Gastrocnemius medialis (tissue), 4 donors: ENCODE data around the gene DDR1. TPM values are rescaled to one million over a fixed set of nuclear protein-coding genes. Genes with fewer than 3 reads are reported as not detected.

Source experiments
- ATAC-seq, 2 donors: fragments of 150-250 bp; one replicate each; pipeline ENCODE4 v1.9.1; 2016
- DNase-seq, 2 donors: peaks; one replicate each; pipeline ENCODE4 v3.0.0-alpha.2; 2019
- H3K27ac ChIP-seq, 4 donors: fragments of 200-600 bp; sonication (generic); 1 replicate in 1 of 4; 2 replicates in 3 of 4; pipeline ENCODE4 v1.5.1; 2016 to 2018; ENCODE audit warnings: mild to moderate bottlenecking in 2 of 4, moderate library complexity in 1 of 4
- H3K27me3 ChIP-seq, 3 donors: fragments of 200-600 bp; sonication (generic) in 2 of 3; 1 replicate in 1 of 3; 2 replicates in 2 of 3; pipeline versions ENCODE4 v1.5.1 to v1.6.0; 2016 to 2019; ENCODE audit warnings: mild to moderate bottlenecking in 1 of 3, moderate library complexity in 1 of 3
- H3K36me3 ChIP-seq, 2 donors: fragments of 200-600 bp; sonication (generic) in 1 of 2; one replicate each; pipeline ENCODE4 v1.5.1; 2017 to 2018
- H3K4me1 ChIP-seq, 2 donors: fragments of 200-600 bp; sonication (generic) in 1 of 2; one replicate each; pipeline ENCODE4 v1.5.1; 2016 to 2017; ENCODE audit warnings: mild to moderate bottlenecking in 2 of 2
- H3K4me3 ChIP-seq, 4 donors: fragments of 200-600 bp; sonication (generic) in 3 of 4; 1 replicate in 1 of 4; 2 replicates in 3 of 4; pipeline ENCODE4 v1.5.1; 2016 to 2019; ENCODE audit warnings: mild to moderate bottlenecking in 2 of 4
- H3K9me3 ChIP-seq, 3 donors: fragments of 200-600 bp; sonication (generic) in 2 of 3; 1 replicate in 1 of 3; 2 replicates in 2 of 3; pipeline ENCODE4 v1.5.1; 2016 to 2019
- CTCF ChIP-seq, 5 experiments: fragments of 450-650 bp in 3 of 5; fragments of 200-600 bp in 2 of 5; sonication (generic) in 2 of 5; IDR thresholded peaks in 4 of 5; conservative IDR thresholded peaks in 1 of 5; 1 replicate in 4 of 5; 2 replicates in 1 of 5; pipeline ENCODE4 v1.5.1; 2016 to 2019; ENCODE audit warnings: antibody characterized with exemption in 5 of 5, mild to moderate bottlenecking in 3 of 5, moderate library complexity in 3 of 5
- POLR2A ChIP-seq, 2 donors: fragments of 450-650 bp; IDR thresholded peaks; one replicate each; pipeline ENCODE4 v1.6.1; 2017; ENCODE audit warnings: antibody characterized with exemption in 2 of 2, mild to moderate bottlenecking in 2 of 2, moderate library complexity in 2 of 2
- in situ Hi-C, 4 donors: fragments of 200-750 bp; cut with MboI; loops; one replicate each; pipeline versions ENCODE4 v1.15.0 to v1.8.0; 2017; ENCODE audit warnings: low sequenced_read_pairs in 4 of 4
- intact Hi-C: fragments of 100-400 bp; cut with DNase I; formaldehyde crosslinking; loops from one replicate; pipeline ENCODE4 v1.15.1; 2023; ENCODE audit warnings: low total_unique reads
- total RNA-seq, 4 donors: library from RNA; depleted of rRNA; stranded (reverse); fragments of >200 nt; gene quantifications; one replicate each; pipeline versions ENCODE4 v1.1.0 to v1.2.3, GENCODE V29; 2016

The DDR1 gene
- total RNA-seq, 4 donors from 2014 or later, result 20.0 to 62.2 (median 59.3) TPM

GRCh38 chr6:30879684-30880427 lies 4.5 kb upstream of the DDR1 start:
- Histone ChIP-seq H3K36me3 (no peaks in the 10 kb centered on the region), H3K4me3 (no peak overlapping the region), H3K27ac (peak overlapping the region; percentile 50 to 91 (median 70)), H3K9me3 (no peaks in the 10 kb centered on the region), H3K4me1 (peaks cover 35 to 45% of the 10 kb centered on the region in 2 donors), H3K27me3 (no peaks in the 10 kb centered on the region)
- TF ChIP-seq CTCF (IDR thresholded peaks at IDR 0.05 in 4 of 5, conservative IDR thresholded peaks at IDR 0.05 in 1 of 5), result no peak
- no peak for TF ChIP-seq POLR2A (IDR thresholded peaks at IDR 0.05)
- no peak for DNase-seq
- intact Hi-C loops (loop anchor here (5.0 kb wide), 2 partner anchors 32 to 193 kb away; partner anchors contain the start of genes PPP1R18 and VARS2), in situ Hi-C loops (loop anchor here (5.0 to 25.0 kb wide), 4 partner anchors 53 to 143 kb away; partner anchors contain the start of genes FLOT1 (in 3 of the 4) and IER3 (in 3 of the 4))
- ATAC-seq, result no peak

- ATAC-seq (no peak), DNase-seq (no peak)
- Histone ChIP-seq H3K9me3 (no peaks in the 10 kb centered on the region), H3K4me3 (no peak overlapping the region), H3K4me1 (peaks cover 44 to 49% of the 10 kb centered on the region in 2 donors), H3K27ac (peak overlapping the region in 2 of 4 donors; percentile 79 to 91), H3K36me3 (no peaks in the 10 kb centered on the region), H3K27me3 (no peaks in the 10 kb centered on the region)
- TF ChIP-seq CTCF (IDR thresholded peaks at IDR 0.05 in 4 of 5, conservative IDR thresholded peaks at IDR 0.05 in 1 of 5), result no peak
- no peak for TF ChIP-seq POLR2A (IDR thresholded peaks at IDR 0.05)
- in situ Hi-C loops (loop anchor here in 1 of 4 donors (25.0 kb wide), 1 partner anchor 143 kb away; the partner anchor contains the start of genes FLOT1 and IER3), intact Hi-C loops (loop anchor here (5.0 kb wide), 1 partner anchor 193 kb away; the partner anchor contains the start of gene PPP1R18)
These were observed 3.5 kb upstream of the DDR1 start for GRCh38 chr6:30880698-30881252.

DNA sequence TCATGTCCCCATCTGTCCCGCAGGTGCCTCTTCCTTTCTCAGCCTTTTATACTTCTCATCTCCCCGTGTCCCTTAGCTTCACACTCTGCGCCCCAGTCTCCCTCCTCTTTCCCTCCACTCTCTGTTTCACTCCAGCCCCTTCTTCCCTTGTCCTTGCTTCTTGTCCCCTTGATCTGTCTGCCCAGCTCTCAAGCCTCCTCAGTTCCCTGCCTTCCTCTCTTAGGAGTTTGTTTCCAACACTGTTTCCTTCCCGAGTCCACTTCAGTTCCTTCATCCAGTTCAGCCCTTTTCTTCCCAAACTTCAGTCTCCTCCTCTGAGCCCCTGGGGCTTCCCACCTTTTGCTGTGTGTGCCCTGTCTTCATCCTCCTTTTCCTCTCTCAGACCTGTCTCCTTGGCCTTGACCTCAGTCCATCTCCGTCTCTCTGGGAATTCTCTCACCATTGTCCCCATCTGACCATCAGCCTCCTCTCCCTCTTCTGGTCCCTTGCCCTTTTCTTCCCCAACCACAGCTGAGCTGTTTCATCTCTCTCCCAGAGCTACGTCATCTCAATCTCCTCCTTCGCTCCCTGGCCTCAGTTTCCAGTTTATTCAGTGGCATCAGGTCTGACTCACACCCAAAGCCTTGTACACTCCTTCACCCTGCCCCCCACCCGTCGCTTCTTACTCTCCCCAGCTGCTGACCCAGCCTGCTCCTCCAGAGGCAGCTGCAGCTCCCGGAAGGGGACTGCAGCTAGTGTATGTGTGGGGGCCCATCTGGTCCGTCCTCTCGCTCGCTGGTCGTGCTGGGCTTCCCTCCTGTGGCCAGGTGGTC lies 2.7 kb upstream of the DDR1 start:
- peak overlapping the region; percentile 89 to 97 (median 94) for H3K27ac ChIP-seq
- H3K4me1 ChIP-seq, result peaks cover 50 to 52% of the 10 kb centered on the region in 2 donors
- H3K9me3 ChIP-seq, result no peaks in the 10 kb centered on the region
- H3K36me3 ChIP-seq, result no peaks in the 10 kb centered on the region
- DNase-seq (no peak), ATAC-seq (no peak)
- in situ Hi-C loops, result loop anchor here in 1 of 4 donors (25.0 kb wide), 1 partner anchor 144 kb away; the partner anchor contains the start of genes FLOT1 and IER3
- no peak for TF ChIP-seq CTCF (IDR thresholded peaks at IDR 0.05 in 4 of 5, conservative IDR thresholded peaks at IDR 0.05 in 1 of 5)
- no peaks in the 10 kb centered on the region for H3K27me3 ChIP-seq
- intact Hi-C loops, result loop anchor here (5.0 kb wide), 1 partner anchor 194 kb away; the partner anchor contains the start of gene PPP1R18
- H3K4me3 ChIP-seq, result no peak overlapping the region

- Histone ChIP-seq H3K27ac (peak overlapping the region; percentile 89 to 97 (median 94)), H3K27me3 (no peaks in the 10 kb centered on the region), H3K36me3 (no peaks in the 10 kb centered on the region), H3K4me3 (no peak overlapping the region), H3K4me1 (peaks cover 53 to 56% of the 10 kb centered on the region in 2 donors), H3K9me3 (no peaks in the 10 kb centered on the region)
- in situ Hi-C loops (loop anchor here in 1 of 4 donors (25.0 kb wide), 1 partner anchor 145 kb away; the partner anchor contains the start of genes FLOT1 and IER3), intact Hi-C loops (loop anchor here (5.0 kb wide), 1 partner anchor 195 kb away; the partner anchor contains the start of gene PPP1R18)
- no peak for TF ChIP-seq CTCF (IDR thresholded peaks at IDR 0.05 in 4 of 5, conservative IDR thresholded peaks at IDR 0.05 in 1 of 5)
- TF ChIP-seq POLR2A (IDR thresholded peaks at IDR 0.05), result no peak
- no peak for DNase-seq
- ATAC-seq, result no peak
These were observed 2.0 kb upstream of the DDR1 start for GRCh38 chr6:30882204-30882758.
